Spleen (tissue), 3 donors: ENCODE results near the gene TPST2.

Experiments
- POLR2A ChIP-seq, 3 donors: fragments of 450-650 bp; IDR thresholded peaks; one replicate each; pipeline ENCODE4 v1.5.1; 2017; ENCODE audit warnings: antibody characterized with exemption in 3 of 3, mild to moderate bottlenecking in 1 of 3
- POLR2AphosphoS5 ChIP-seq, 3 donors: sonication (generic); formaldehyde crosslinking; IDR thresholded peaks; one replicate each; pipeline ENCODE4 v1.5.1; 2017; ENCODE audit warnings: antibody characterized with exemption in 3 of 3

DNA sequence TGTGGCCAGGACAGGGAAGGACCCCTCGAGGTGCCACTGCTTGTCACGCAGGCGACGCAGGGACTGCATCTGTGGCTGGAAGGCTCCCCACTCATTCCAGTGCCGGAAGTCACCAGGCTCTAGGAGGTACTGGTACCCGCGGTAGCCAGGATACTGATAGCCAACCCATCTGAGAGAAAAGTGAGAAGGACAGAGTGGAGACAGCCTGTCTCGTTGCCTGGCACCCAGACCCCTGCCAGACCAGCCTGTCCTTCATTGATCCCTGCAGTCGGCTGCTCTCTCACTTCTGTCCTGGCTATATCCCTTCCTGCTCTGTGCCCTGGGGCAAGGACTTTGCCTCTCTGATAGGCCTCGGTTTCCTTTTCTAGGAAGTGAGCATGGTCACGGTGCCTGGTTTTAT is 9.6 kb upstream of the TPST2 start:
- TF ChIP-seq POLR2AphosphoS5 (IDR thresholded peaks at IDR 0.05) (peak in 2 of 3 donors; percentile 19 to 56), POLR2A (IDR thresholded peaks at IDR 0.05) (no peak)
